ENCODE measurements around the gene NIPAL4. TPM values are rescaled to one million over a fixed set of nuclear protein-coding genes. Genes with fewer than 3 reads are reported as not detected.

The NIPAL4 gene
- total RNA-seq, 4 donors from 2014 or later: 1.5 TPM; not detected in 3

DNA sequence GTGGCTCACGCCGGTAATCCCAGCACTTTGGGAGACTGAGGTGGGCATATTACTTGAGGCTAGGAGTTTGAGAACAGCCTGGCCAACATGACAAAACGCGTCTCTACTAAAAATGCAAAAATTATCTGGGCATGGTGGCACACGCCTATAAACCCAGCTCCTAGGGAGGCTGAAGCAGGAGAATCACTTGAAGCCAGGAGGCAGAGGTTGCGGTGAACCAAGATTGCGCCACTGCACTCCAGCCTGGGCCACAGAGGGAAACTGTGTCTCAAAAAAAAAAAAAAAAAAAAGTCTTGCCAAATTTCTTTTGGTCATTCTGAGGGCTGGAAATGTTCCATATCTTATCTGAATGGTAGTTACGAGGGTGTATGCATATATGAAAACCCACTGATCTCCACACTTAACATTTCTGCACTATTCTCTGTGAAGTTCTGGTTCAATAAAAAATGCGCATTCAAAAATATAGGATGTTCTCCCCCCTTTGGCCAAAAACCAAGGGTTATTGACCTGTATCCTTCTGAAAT is 13.5 kb upstream of the NIPAL4 start:
- DNase-seq (no peak), ATAC-seq (no peak)
- no peak for TF ChIP-seq CTCF (IDR thresholded peaks at IDR 0.05 in 4 of 5, conservative IDR thresholded peaks at IDR 0.05 in 1 of 5)
- no peak for TF ChIP-seq POLR2A (IDR thresholded peaks at IDR 0.05)
- in situ Hi-C loops (cut with MboI; ENCODE audit: low sequenced_read_pairs in 4 of 4): loop anchor here in 1 of 4 donors (25.0 kb wide), 1 partner anchor 266 kb away; no protein-coding TSS in a partner anchor
- no peaks in the 10 kb centered on the region for H3K36me3 ChIP-seq
- H3K27ac ChIP-seq: no peak overlapping the region
- H3K4me1 ChIP-seq: peaks cover 10 to 12% of the 10 kb centered on the region in 2 donors
- no peaks in the 10 kb centered on the region for H3K27me3 ChIP-seq
- no peak overlapping the region for H3K4me3 ChIP-seq
- intact Hi-C loops (cut with DNase I; ENCODE audit: low total_unique reads): no loop called here
- H3K9me3 ChIP-seq: no peaks in the 10 kb centered on the region

DNA sequence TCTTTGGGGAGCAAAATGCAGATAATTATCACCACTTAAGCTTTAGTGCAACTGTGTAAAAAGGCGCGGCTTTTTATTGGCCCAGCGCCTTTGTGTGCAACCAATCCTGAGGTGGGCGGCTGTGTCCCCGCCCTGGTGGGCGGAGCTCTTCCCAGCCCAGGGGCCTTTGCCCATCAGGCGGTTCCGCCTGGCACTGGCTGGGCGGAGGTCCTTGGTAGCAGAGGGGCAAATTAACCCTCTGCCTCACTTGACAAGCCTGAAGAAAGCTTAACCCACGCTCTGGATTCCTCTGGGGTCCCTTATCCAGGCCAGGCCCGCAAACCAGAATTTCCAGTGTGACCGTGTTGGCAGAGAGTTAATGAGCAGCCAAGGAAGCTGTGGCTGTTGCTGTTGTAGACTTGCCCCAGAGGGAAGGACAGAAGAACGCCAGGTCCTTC is 12.8 kb upstream of the NIPAL4 start:
- Histone ChIP-seq H3K27ac (no peak overlapping the region), H3K27me3 (no peaks in the 10 kb centered on the region), H3K9me3 (no peaks in the 10 kb centered on the region), H3K4me3 (no peak overlapping the region), H3K36me3 (no peaks in the 10 kb centered on the region), H3K4me1 (peaks cover 10 to 12% of the 10 kb centered on the region in 2 donors)
- ATAC-seq (no peak), DNase-seq (no peak)
- in situ Hi-C loops (cut with MboI; ENCODE audit: low sequenced_read_pairs in 4 of 4): loop anchor here in 1 of 4 donors (25.0 kb wide), 1 partner anchor 265 kb away; no protein-coding TSS in a partner anchor
- no peak for TF ChIP-seq CTCF (IDR thresholded peaks at IDR 0.05 in 4 of 5, conservative IDR thresholded peaks at IDR 0.05 in 1 of 5)
- TF ChIP-seq POLR2A (IDR thresholded peaks at IDR 0.05): no peak
- intact Hi-C loops (cut with DNase I; ENCODE audit: low total_unique reads): no loop called here

DNA sequence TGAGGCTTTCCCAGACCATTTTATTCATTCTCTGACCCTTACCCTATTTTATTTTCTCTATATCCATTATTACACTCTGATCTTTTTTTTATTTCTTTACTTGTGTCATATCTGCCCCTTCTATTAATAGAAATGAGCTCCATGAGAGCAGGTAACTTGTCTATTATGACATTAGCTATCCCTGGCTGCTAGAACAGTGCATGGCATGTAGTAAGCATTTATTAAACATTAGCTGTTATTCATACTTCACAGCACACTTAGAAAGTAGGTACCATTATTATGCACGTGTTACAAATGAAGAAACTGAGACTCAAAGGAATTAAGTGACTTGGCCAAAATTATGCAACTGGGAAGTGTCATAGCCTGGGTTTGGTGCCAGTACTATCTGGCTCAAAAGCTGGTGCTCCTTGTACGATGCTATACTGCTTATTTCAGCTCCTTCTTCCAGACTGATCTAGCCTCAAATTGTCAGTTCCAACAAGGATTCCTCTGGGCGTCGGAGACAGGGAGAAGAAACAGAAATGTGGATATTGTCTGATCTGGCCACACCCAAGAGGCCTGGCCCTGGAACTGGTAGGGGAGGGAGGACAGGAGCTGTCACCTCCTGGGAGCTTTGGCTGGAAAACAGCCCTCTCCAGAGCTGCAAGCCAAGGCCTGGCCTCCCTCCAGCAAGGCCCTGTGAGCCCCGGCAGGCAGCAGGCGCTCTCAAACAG is 10.8 kb upstream of the NIPAL4 start:
- TF ChIP-seq CTCF (IDR thresholded peaks at IDR 0.05 in 4 of 5, conservative IDR thresholded peaks at IDR 0.05 in 1 of 5) (no peak), POLR2A (IDR thresholded peaks at IDR 0.05) (no peak)
- peak; percentile 92 to 95 for ATAC-seq
- intact Hi-C loops (cut with DNase I; ENCODE audit: low total_unique reads): no loop called here
- Histone ChIP-seq H3K9me3 (no peaks in the 10 kb centered on the region), H3K4me1 (peaks cover 10 to 12% of the 10 kb centered on the region in 2 donors), H3K27ac (peak overlapping the region in 2 of 4 donors; percentile 3 to 60), H3K36me3 (no peaks in the 10 kb centered on the region), H3K27me3 (no peaks in the 10 kb centered on the region), H3K4me3 (no peak overlapping the region)
- in situ Hi-C loops (cut with MboI; ENCODE audit: low sequenced_read_pairs in 4 of 4): loop anchor here in 1 of 4 donors (25.0 kb wide), 1 partner anchor 263 kb away; no protein-coding TSS in a partner anchor
- peak; percentile 33 to 68 for DNase-seq

GRCh38 chr5:157450024-157450423 is 10.0 kb upstream of the NIPAL4 start:
- in situ Hi-C loops (cut with MboI; ENCODE audit: low sequenced_read_pairs in 4 of 4) (no loop called here), intact Hi-C loops (cut with DNase I; ENCODE audit: low total_unique reads) (no loop called here)
- H3K27ac ChIP-seq: peak overlapping the region in 1 of 4 donors; percentile 60

More at GRCh38 chr5:157450024-157450423, 10.0 kb upstream of the NIPAL4 start:
- DNase-seq (no peak), ATAC-seq (no peak)
- Histone ChIP-seq H3K4me1 (peaks cover 10 to 12% of the 10 kb centered on the region in 2 donors), H3K36me3 (no peaks in the 10 kb centered on the region), H3K9me3 (no peaks in the 10 kb centered on the region), H3K4me3 (no peak overlapping the region), H3K27me3 (no peaks in the 10 kb centered on the region)
- no peak for TF ChIP-seq POLR2A (IDR thresholded peaks at IDR 0.05)
- no peak for TF ChIP-seq CTCF (IDR thresholded peaks at IDR 0.05 in 4 of 5, conservative IDR thresholded peaks at IDR 0.05 in 1 of 5)
